Ascending aorta (tissue), 2 donors: ENCODE measurements around the gene MEGF11. TPM values are rescaled to one million over a fixed set of nuclear protein-coding genes. Genes with fewer than 3 reads are reported as not detected.

Experiments used
- DNase-seq, 2 donors: peaks; one replicate each; pipeline ENCODE4 v3.0.0-alpha.2; 2019; ENCODE audit warnings: low spot score in 2 of 2
- H3K27ac ChIP-seq, 2 donors: fragments of 200-600 bp; sonication (generic); one replicate each; pipeline ENCODE4 v1.5.1; 2016 to 2017; ENCODE audit warnings: mild to moderate bottlenecking in 1 of 2
- H3K27me3 ChIP-seq: fragments of 200-600 bp; sonication (generic); one replicate; pipeline ENCODE4 v1.5.1; 2017
- H3K36me3 ChIP-seq, 2 donors: fragments of 200-600 bp; sonication (generic); one replicate each; pipeline ENCODE4 v1.5.1; 2016
- H3K4me1 ChIP-seq, 2 donors: fragments of 200-600 bp; sonication (generic); one replicate each; pipeline ENCODE4 v1.5.1; 2016 to 2017; ENCODE audit warnings: mild to moderate bottlenecking in 1 of 2
- H3K4me3 ChIP-seq, 2 donors: fragments of 200-600 bp; sonication (generic); one replicate each; pipeline ENCODE4 v1.5.1; 2016 to 2017; ENCODE audit warnings: mild to moderate bottlenecking in 1 of 2
- H3K9me3 ChIP-seq, 2 donors: fragments of 200-600 bp; sonication (generic); one replicate each; pipeline ENCODE4 v1.5.1; 2016
- intact Hi-C: fragments of 100-400 bp; cut with DNase I; formaldehyde crosslinking; loops from one replicate; pipeline ENCODE4 v1.15.1; 2023
- total RNA-seq: library from RNA; depleted of rRNA; stranded (reverse); fragments of >200 nt; gene quantifications from one replicate; pipeline ENCODE4 v1.1.0, GENCODE V29; 2016
- TF ChIP-seq, protein P1 (sequence below), 3 experiments: fragments of 200-600 bp in 2 of 3; fragments of 450-650 bp in 1 of 3; sonication (generic) in 2 of 3; IDR thresholded peaks; one replicate each; pipeline ENCODE4 v1.5.1; 2016 to 2019; ENCODE audit warnings: antibody characterized with exemption in 3 of 3, mild to moderate bottlenecking in 1 of 3, moderate library complexity in 1 of 3

Gene MEGF11
- total RNA-seq, 1 donor from 2014 or later = not detected

DNA sequence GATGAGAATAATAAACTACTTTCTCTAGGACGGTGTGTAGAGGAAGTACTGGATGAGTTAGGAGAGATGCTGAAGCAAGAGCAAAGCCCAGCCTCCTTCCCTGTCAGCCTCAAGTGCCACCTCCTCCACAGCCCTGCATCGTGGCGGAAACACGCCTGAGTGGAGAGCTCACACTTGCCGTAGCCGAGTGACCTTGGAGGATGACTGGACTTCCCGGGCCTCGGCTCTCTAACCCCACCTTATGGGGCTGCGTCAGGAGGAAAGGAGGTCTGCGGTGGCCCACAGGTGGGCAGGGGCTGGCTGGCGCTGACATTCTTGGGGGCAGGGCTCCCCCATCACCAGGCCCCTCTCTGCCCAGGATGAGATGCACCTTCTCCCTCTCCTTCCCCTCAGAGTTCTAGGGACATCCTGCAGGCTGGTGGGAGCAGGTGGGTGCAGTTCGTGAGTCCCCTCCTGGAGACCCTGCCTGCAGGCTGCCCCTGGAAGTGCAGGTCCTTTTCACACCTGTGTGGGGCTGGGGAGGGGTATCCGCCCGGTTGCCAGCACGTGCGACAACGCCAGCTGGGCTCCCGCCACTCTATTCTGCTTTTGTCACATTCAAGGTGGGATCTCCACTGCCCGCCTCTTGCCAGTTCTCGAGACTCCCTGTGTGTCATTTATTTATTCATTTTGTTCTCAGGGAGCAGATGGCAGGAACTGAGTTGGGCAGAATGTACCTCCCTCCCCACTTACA, 175.2 kb downstream of the MEGF11 start:
- Histone ChIP-seq H3K4me3 (no peak overlapping the region), H3K9me3 (no peaks in the 10 kb centered on the region), H3K36me3 (no peaks in the 10 kb centered on the region), H3K27me3 (no peaks in the 10 kb centered on the region), H3K4me1 (no peaks in the 10 kb centered on the region), H3K27ac (no peak overlapping the region)
- intact Hi-C loops = no loop called here
- TF ChIP-seq, protein P1, sequence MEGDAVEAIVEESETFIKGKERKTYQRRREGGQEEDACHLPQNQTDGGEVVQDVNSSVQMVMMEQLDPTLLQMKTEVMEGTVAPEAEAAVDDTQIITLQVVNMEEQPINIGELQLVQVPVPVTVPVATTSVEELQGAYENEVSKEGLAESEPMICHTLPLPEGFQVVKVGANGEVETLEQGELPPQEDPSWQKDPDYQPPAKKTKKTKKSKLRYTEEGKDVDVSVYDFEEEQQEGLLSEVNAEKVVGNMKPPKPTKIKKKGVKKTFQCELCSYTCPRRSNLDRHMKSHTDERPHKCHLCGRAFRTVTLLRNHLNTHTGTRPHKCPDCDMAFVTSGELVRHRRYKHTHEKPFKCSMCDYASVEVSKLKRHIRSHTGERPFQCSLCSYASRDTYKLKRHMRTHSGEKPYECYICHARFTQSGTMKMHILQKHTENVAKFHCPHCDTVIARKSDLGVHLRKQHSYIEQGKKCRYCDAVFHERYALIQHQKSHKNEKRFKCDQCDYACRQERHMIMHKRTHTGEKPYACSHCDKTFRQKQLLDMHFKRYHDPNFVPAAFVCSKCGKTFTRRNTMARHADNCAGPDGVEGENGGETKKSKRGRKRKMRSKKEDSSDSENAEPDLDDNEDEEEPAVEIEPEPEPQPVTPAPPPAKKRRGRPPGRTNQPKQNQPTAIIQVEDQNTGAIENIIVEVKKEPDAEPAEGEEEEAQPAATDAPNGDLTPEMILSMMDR (IDR thresholded peaks at IDR 0.05) = no peak
- DNase-seq = peak in 1 of 2 donors; percentile 28

DNA sequence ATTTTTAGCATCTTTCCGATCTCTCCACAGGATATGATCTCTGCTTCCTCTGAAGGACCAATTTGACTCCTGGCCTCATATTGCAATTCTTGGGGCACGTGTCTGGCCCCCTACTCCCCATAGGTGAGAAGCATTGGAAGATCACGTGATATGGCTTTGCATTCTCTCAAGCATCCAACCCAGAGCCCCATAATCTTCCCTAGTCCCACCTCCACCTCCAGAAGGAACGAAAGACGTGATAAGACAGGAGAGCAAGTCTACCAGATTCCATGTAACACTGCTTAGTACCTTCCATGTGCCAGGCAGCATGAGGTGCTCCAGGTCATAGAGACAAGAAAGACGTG, 176.3 kb downstream of the MEGF11 start:
- Histone ChIP-seq H3K27me3 (no peaks in the 10 kb centered on the region), H3K36me3 (no peaks in the 10 kb centered on the region), H3K9me3 (no peaks in the 10 kb centered on the region), H3K4me3 (no peak overlapping the region), H3K27ac (no peak overlapping the region), H3K4me1 (no peaks in the 10 kb centered on the region)
- TF ChIP-seq, protein P1 (IDR thresholded peaks at IDR 0.05) = no peak
- no peak for DNase-seq
- intact Hi-C loops = no loop called here

- Histone ChIP-seq H3K27ac (no peak overlapping the region), H3K27me3 (no peaks in the 10 kb centered on the region), H3K4me1 (no peaks in the 10 kb centered on the region), H3K4me3 (no peak overlapping the region), H3K36me3 (no peaks in the 10 kb centered on the region), H3K9me3 (no peaks in the 10 kb centered on the region)
- TF ChIP-seq, protein P1 (IDR thresholded peaks at IDR 0.05) = no peak
- DNase-seq = peak in 1 of 2 donors; percentile 39
- intact Hi-C loops = no loop called here
Observed at GRCh38 chr15:66076591-66077319, 176.8 kb downstream of the MEGF11 start.

DNA sequence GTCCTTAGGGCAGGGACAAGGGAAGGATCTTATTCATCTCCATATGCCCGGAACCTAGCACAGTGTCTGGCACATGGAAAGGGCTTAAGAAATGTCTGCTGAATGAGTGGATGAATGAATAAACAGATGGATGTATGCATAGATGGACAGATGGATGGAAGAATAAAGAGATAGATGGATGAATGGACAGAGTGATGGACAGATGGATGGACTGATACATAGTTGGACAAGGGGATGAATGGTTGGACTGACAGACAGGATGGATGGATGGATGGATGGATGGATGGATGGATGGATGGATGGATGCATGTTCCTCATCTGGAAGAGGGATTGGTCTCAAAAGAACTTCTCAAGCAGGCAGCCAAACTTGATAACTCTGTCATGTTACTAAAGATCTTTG, 177.6 kb downstream of the MEGF11 start:
- H3K27me3 ChIP-seq = no peaks in the 10 kb centered on the region
- intact Hi-C loops = no loop called here
- DNase-seq = no peak
- TF ChIP-seq, protein P1 (IDR thresholded peaks at IDR 0.05) = no peak
- no peaks in the 10 kb centered on the region for H3K4me1 ChIP-seq
- no peak overlapping the region for H3K4me3 ChIP-seq
- no peaks in the 10 kb centered on the region for H3K36me3 ChIP-seq
- H3K9me3 ChIP-seq = no peaks in the 10 kb centered on the region
- no peak overlapping the region for H3K27ac ChIP-seq

- H3K27me3 ChIP-seq = no peaks in the 10 kb centered on the region
- DNase-seq = peak in 1 of 2 donors; percentile 42
- H3K4me1 ChIP-seq = no peaks in the 10 kb centered on the region
- no peaks in the 10 kb centered on the region for H3K36me3 ChIP-seq
- no peak overlapping the region for H3K4me3 ChIP-seq
- intact Hi-C loops = no loop called here
- no peak overlapping the region for H3K27ac ChIP-seq
- no peaks in the 10 kb centered on the region for H3K9me3 ChIP-seq
- TF ChIP-seq, protein P1 (IDR thresholded peaks at IDR 0.05) = no peak
Observed at GRCh38 chr15:66072616-66073361, 180.8 kb downstream of the MEGF11 start.
